GM23338 (cell line): ENCODE measurements around the gene FIGNL1. TPM values are rescaled to one million over a fixed set of nuclear protein-coding genes. Genes with fewer than 3 reads are reported as not detected.

Experiments used
- polyA plus RNA-seq: library from polyadenylated mRNA; unstranded; fragments of >200 nt; fragmentation: Nextera tagmentation; extraction: Ambion mirVana; gene quantifications from 2 replicates; pipeline ENCODE4 v1.2.1, GENCODE V29; 2016
- small RNA-seq: library from RNA; depleted of rRNA; stranded (forward); fragments of <200 nt; gene quantifications from one replicate; pipeline ENCODE3, GENCODE V24; 2014; ENCODE audit warnings: low replicate concordance
- total RNA-seq: library from RNA; depleted of rRNA; stranded (reverse); fragments of >200 nt; shearing (Covaris generic); gene quantifications from 2 replicates; pipeline ENCODE4 v1.2.3, GENCODE V29; 2014; rRNA removed

FIGNL1 gene
- total and polyA plus RNA-seq, 2 experiments from 2014 or later = 6.6 to 24.9 TPM

Small RNA genes within 50 kb of the gene (small RNA-seq; reads per million reads assigned to genes)
- gene RNU6-1091P = not detected

Other genes starting within 250 kb of the FIGNL1 start
- 0.43 and 1.8 TPM in 2 replicates for gene IKZF1, start 145.6 kb downstream of the FIGNL1 start, total RNA-seq
- gene IKZF1, start 145.6 kb downstream of the FIGNL1 start, polyA plus RNA-seq = 0.45 and 0.57 TPM in 2 replicates
- not detected in 2 replicates for gene DDC, start 115.1 kb upstream of the FIGNL1 start, total RNA-seq
- gene DDC, start 115.1 kb upstream of the FIGNL1 start, polyA plus RNA-seq = not detected in 2 replicates